Neural cell (in vitro differentiated cells): ENCODE data around the gene ZNF391.

Experiments
- EP300 ChIP-seq: fragments of 450-650 bp; conservative IDR thresholded peaks from 2 replicates; pipeline ENCODE4 v1.6.1; 2014; ENCODE audit warnings: antibody characterized with exemption, mild to moderate bottlenecking, moderate library complexity; ENCODE audit not compliant: poor library complexity, severe bottlenecking
- EZH2 ChIP-seq: fragments of 200-600, 300-800 bp; shearing (Covaris generic), sonication (generic); IDR thresholded peaks from 2 replicates; pipeline ENCODE4 v1.6.1; 2014; ENCODE audit warnings: antibody characterized with exemption, low read length, borderline replicate concordance, mild to moderate bottlenecking; ENCODE audit not compliant: insufficient read depth, poor library complexity, severe bottlenecking
- POLR2AphosphoS5 ChIP-seq: IDR thresholded peaks from 2 replicates; pipeline ENCODE4 v1.6.1; 2012
- RAD21 ChIP-seq: fragments of 450-650 bp; conservative IDR thresholded peaks from 2 replicates; pipeline ENCODE4 v1.6.1; 2014; ENCODE audit warnings: antibody characterized with exemption, mild to moderate bottlenecking, moderate library complexity
- SMC3 ChIP-seq: fragments of 450-650 bp; conservative IDR thresholded peaks from 2 replicates; pipeline ENCODE4 v1.6.1; 2014; ENCODE audit warnings: antibody characterized with exemption, mild to moderate bottlenecking, moderate library complexity; ENCODE audit not compliant: poor library complexity
- TF ChIP-seq, protein P1 (sequence below): fragments of 450-650 bp; IDR thresholded peaks from 2 replicates; pipeline ENCODE4 v1.5.1; 2014; ENCODE audit warnings: antibody characterized with exemption, mild to moderate bottlenecking, moderate library complexity; ENCODE audit not compliant: poor library complexity, severe bottlenecking

GRCh38 chr6:27394073-27394472 lies 5.5 kb downstream of the ZNF391 start:
- no peak for TF ChIP-seq EZH2
- no peak for TF ChIP-seq EP300
- TF ChIP-seq, protein P1, sequence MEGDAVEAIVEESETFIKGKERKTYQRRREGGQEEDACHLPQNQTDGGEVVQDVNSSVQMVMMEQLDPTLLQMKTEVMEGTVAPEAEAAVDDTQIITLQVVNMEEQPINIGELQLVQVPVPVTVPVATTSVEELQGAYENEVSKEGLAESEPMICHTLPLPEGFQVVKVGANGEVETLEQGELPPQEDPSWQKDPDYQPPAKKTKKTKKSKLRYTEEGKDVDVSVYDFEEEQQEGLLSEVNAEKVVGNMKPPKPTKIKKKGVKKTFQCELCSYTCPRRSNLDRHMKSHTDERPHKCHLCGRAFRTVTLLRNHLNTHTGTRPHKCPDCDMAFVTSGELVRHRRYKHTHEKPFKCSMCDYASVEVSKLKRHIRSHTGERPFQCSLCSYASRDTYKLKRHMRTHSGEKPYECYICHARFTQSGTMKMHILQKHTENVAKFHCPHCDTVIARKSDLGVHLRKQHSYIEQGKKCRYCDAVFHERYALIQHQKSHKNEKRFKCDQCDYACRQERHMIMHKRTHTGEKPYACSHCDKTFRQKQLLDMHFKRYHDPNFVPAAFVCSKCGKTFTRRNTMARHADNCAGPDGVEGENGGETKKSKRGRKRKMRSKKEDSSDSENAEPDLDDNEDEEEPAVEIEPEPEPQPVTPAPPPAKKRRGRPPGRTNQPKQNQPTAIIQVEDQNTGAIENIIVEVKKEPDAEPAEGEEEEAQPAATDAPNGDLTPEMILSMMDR = no peak
- TF ChIP-seq SMC3 = no peak
- no peak for TF ChIP-seq RAD21
- TF ChIP-seq POLR2AphosphoS5 = no peak
